Measurements from ENCODE around the gene TUBGCP3.

DNA sequence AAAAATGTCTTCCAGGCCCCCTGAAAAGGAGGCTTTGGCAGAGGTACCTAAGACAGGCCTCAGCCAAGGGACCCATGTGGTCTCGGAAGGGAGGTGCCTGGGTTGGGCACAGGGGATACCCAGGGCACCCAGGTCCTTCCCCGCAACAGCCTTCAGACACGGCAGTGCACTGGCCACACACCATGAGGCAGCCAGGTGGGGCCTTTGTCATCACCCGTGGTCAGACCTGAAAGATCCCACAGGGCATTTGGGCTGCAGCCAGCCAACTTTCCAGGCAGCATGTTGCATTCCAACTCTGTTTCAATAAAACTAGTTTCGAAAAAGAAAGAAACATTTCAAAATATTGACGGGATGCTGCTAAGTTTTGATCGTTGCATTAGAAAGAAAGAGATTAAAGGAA is 4.7 kb upstream of the TUBGCP3 start:
- no peak for TF ChIP-seq EZH2phosphoT487 (IDR thresholded peaks at IDR 0.05; ENCODE audit: insufficient read depth, low read depth)
- TF ChIP-seq EZH2 (IDR thresholded peaks at IDR 0.05; ENCODE audit: insufficient read depth, poor library complexity, severe bottlenecking): no peak
